Psoas muscle (tissue), 8 donors: ENCODE results near the gene FRMD8. TPM values are rescaled to one million over a fixed set of nuclear protein-coding genes. Genes with fewer than 3 reads are reported as not detected.

Experiments
- ATAC-seq, 4 donors: fragments of 200-7000 bp; cut with Tn5 transposase; one replicate each; pipeline ENCODE4 v1.9.1; 2020; ENCODE audit warnings: moderate library complexity in 3 of 4, mild to moderate bottlenecking in 2 of 4
- DNase-seq, 2 donors: peaks; one replicate each; pipeline ENCODE4 v3.0.0-alpha.2; 2020
- H3K27ac ChIP-seq: fragments of 200-600 bp; one replicate; pipeline ENCODE4 v1.8.0; 2022
- H3K27me3 ChIP-seq, 3 donors: fragments of 200-600 bp in 1 of 3; one replicate each; pipeline versions ENCODE4 v1.6.1 to v1.8.0; 2013 to 2022; ENCODE audit warnings: low read length in 2 of 3, mild to moderate bottlenecking in 2 of 3, moderate library complexity in 1 of 3; ENCODE audit not compliant: insufficient read depth in 3 of 3
- H3K36me3 ChIP-seq, 2 donors: fragments of 200-600 bp in 1 of 2; one replicate each; pipeline versions ENCODE4 v1.6.1 to v1.8.0; 2013 to 2022; ENCODE audit warnings: low read depth in 1 of 2, mild to moderate bottlenecking in 1 of 2, moderate library complexity in 1 of 2; ENCODE audit not compliant: insufficient read depth in 1 of 2
- H3K4me1 ChIP-seq: fragments of 200-600 bp; one replicate; pipeline ENCODE4 v1.8.0; 2022
- H3K4me3 ChIP-seq: fragments of 200-600 bp; one replicate; pipeline ENCODE4 v1.8.0; 2022; ENCODE audit warnings: mild to moderate bottlenecking
- H3K9me3 ChIP-seq: fragments of 200-600 bp; one replicate; pipeline ENCODE4 v1.8.0; 2022
- CTCF ChIP-seq: fragments of 200-600 bp; IDR thresholded peaks from one replicate; pipeline ENCODE4 v1.8.0; 2022; ENCODE audit warnings: antibody characterized with exemption
- WGBS, 3 donors: extraction: QIAGEN DNeasy Blood & Tissue Kit; methylation state at CpG; one replicate each; pipeline versions ENCODE4 v1.1.6 to v1.1.7; 2013; 5-methylcytosine and 5-hydroxymethylcytosine counted together
- intact Hi-C, 2 donors: fragments of 100-400 bp; cut with DNase I; formaldehyde crosslinking; loops; one replicate each; pipeline versions ENCODE4 v1.11.0 to v1.14.2; 2022
- polyA plus RNA-seq, 3 donors: library from polyadenylated mRNA; stranded (reverse); fragments of 200-250 nt; gene quantifications; one replicate each; pipeline ENCODE4 v1.2.3, GENCODE V29; 2013
- total RNA-seq, 4 donors: library from RNA; stranded (reverse); fragmentation: NEBNext Ultra II Directional in 2 of 4; extraction: Animal tissue kit (Norgen Biotek cat#: 25700) in 2 of 4; gene quantifications; one replicate each; pipeline versions ENCODE4 v1.2.1 to v1.2.4, GENCODE V29; 2021 to 2023
- donor health status: healthy with polysubstance abuse.
- donor health status: DM: no; HTN: no; CAD: no; lungs with moderate emphysema.
- donor health status: Bipolar disorder and iron deficiency.
- donor health status: healthy.
- donor health status: DM: yes; HTN: yes; CAD: no.
- donor health status: DM: no; HTN: no; CAD: no.
- donor health status: DM: no; HTN: no; CAD: no.
- donor health status: DM: yes; HTN: yes; CAD: no.

Gene FRMD8
- total and polyA plus RNA-seq, 7 donors, result 7.4 to 27.7 (median 12.9) TPM

GRCh38 chr11:65415499-65416340, 29.3 kb downstream of the FRMD8 start:
- WGBS, 3 donors, result 28 to 57% (median 37%) methylated on average over 11 of the region's 11 CpGs
- Histone ChIP-seq H3K36me3 (peaks cover 0 to 13% of the 10 kb centered on the region in 2 donors), H3K9me3 (no peaks in the 10 kb centered on the region), H3K4me1 (peaks cover 64% of the 10 kb centered on the region), H3K27me3 (no peaks in the 10 kb centered on the region), H3K27ac (peak overlapping the region; percentile 100), H3K4me3 (peak overlapping the region; percentile 86)
- intact Hi-C loops, result loop anchor here (2.0 to 5.0 kb wide), 4 partner anchors 33 to 95 kb away; partner anchors contain the start of gene SLC25A45 (in 1 of the 2)
- TF ChIP-seq CTCF, result no peak
- ATAC-seq (no peak), DNase-seq (no peak)

GRCh38 chr11:65416341-65416824, 29.9 kb downstream of the FRMD8 start:
- peak; percentile 99 for TF ChIP-seq CTCF
- ATAC-seq, result peak; percentile 34 to 49 (median 44)
- WGBS, 3 donors, result 1 to 4% (median 2%) methylated on average over 14 to 18 of the region's 18 CpGs
- intact Hi-C loops, result loop anchor here (2.0 to 5.0 kb wide), 4 partner anchors 34 to 94 kb away; partner anchors contain the start of gene SLC25A45 (in 1 of the 2)
- Histone ChIP-seq H3K9me3 (no peaks in the 10 kb centered on the region), H3K27me3 (no peaks in the 10 kb centered on the region), H3K27ac (peak overlapping the region; percentile 100), H3K36me3 (peaks cover 0 to 7% of the 10 kb centered on the region in 2 donors), H3K4me3 (peak overlapping the region; percentile 86), H3K4me1 (peaks cover 67% of the 10 kb centered on the region)
- peak; percentile 93 to 97 for DNase-seq

- 12 to 18% (median 13%) methylated on average over 14 of the region's 14 CpGs for WGBS, 3 donors
- Histone ChIP-seq H3K4me3 (peak overlapping the region; percentile 86), H3K9me3 (no peaks in the 10 kb centered on the region), H3K27me3 (no peaks in the 10 kb centered on the region), H3K4me1 (peaks cover 67% of the 10 kb centered on the region), H3K27ac (peak overlapping the region; percentile 100), H3K36me3 (peaks cover 0 to under 1% of the 10 kb centered on the region in 2 donors)
- intact Hi-C loops, result loop anchor here (2.0 to 5.0 kb wide), 4 partner anchors 34 to 94 kb away; partner anchors contain the start of gene SLC25A45 (in 1 of the 2)
- ATAC-seq, result peak in 2 of 4 donors; percentile 18 to 25
- DNase-seq, result peak in 1 of 2 donors; percentile 79
- TF ChIP-seq CTCF, result no peak
These were observed 30.6 kb downstream of the FRMD8 start for GRCh38 chr11:65416841-65417701.

GRCh38 chr11:65417702-65418430, 31.4 kb downstream of the FRMD8 start:
- no peaks in the 10 kb centered on the region for H3K27me3 ChIP-seq
- H3K27ac ChIP-seq, result peak overlapping the region; percentile 100
- peak overlapping the region; percentile 86 for H3K4me3 ChIP-seq
- no peaks in the 10 kb centered on the region for H3K36me3 ChIP-seq
- TF ChIP-seq CTCF, result no peak
- ATAC-seq (peak; percentile 14 to 25 (median 20)), DNase-seq (peak; percentile 69 to 90)
- WGBS, 3 donors, result 3 to 4% (median 4%) methylated on average over 16 to 19 of the region's 19 CpGs
- intact Hi-C loops, result loop anchor here (1.0 to 5.0 kb wide), 5 partner anchors 35 to 93 kb away; partner anchors contain the start of gene SLC25A45 (in 2 of the 2)
- H3K4me1 ChIP-seq, result peaks cover 60% of the 10 kb centered on the region
- H3K9me3 ChIP-seq, result no peaks in the 10 kb centered on the region
